ENCODE results near the gene PES1. TPM values are rescaled to one million over a fixed set of nuclear protein-coding genes. Genes with fewer than 3 reads are reported as not detected.

Gene PES1
- total RNA-seq, 4 donors from 2014 or later: 56.3 to 72.0 (median 65.8) TPM

- Histone ChIP-seq H3K9me3 (no peaks in the 10 kb centered on the region), H3K36me3 (peaks cover 0 to 15% of the 10 kb centered on the region in 2 donors), H3K27ac (no peak overlapping the region), H3K27me3 (no peaks in the 10 kb centered on the region), H3K4me3 (no peak overlapping the region), H3K4me1 (peaks cover under 1 to 2% of the 10 kb centered on the region in 2 donors)
- TF ChIP-seq CTCF (IDR thresholded peaks at IDR 0.05 in 4 of 5, conservative IDR thresholded peaks at IDR 0.05 in 1 of 5): no peak
- TF ChIP-seq POLR2A (IDR thresholded peaks at IDR 0.05): no peak
- in situ Hi-C loops (cut with MboI; ENCODE audit: low sequenced_read_pairs in 4 of 4) (no loop called here), intact Hi-C loops (cut with DNase I; ENCODE audit: low total_unique reads) (no loop called here)
- DNase-seq (no peak), ATAC-seq (no peak)
These were observed 23.2 kb upstream of the PES1 start for GRCh38 chr22:30614879-30615278.

- H3K27me3 ChIP-seq: no peaks in the 10 kb centered on the region
- H3K36me3 ChIP-seq: peaks cover 0 to 10% of the 10 kb centered on the region in 2 donors
- no peak overlapping the region for H3K4me3 ChIP-seq
- H3K27ac ChIP-seq: no peak overlapping the region
- no peaks in the 10 kb centered on the region for H3K9me3 ChIP-seq
- DNase-seq: no peak
- in situ Hi-C loops (cut with MboI; ENCODE audit: low sequenced_read_pairs in 4 of 4) (no loop called here), intact Hi-C loops (cut with DNase I; ENCODE audit: low total_unique reads) (no loop called here)
- TF ChIP-seq CTCF (IDR thresholded peaks at IDR 0.05 in 4 of 5, conservative IDR thresholded peaks at IDR 0.05 in 1 of 5): no peak
- no peak for TF ChIP-seq POLR2A (IDR thresholded peaks at IDR 0.05)
- no peak for ATAC-seq
- peaks cover 3 to 6% of the 10 kb centered on the region in 2 donors for H3K4me1 ChIP-seq
These were observed 22.6 kb upstream of the PES1 start for GRCh38 chr22:30614268-30614667.

- in situ Hi-C loops (cut with MboI; ENCODE audit: low sequenced_read_pairs in 4 of 4): no loop called here
- H3K36me3 ChIP-seq: peaks cover 0 to 4% of the 10 kb centered on the region in 2 donors
- no peak for TF ChIP-seq POLR2A (IDR thresholded peaks at IDR 0.05)
- no peak for TF ChIP-seq CTCF (IDR thresholded peaks at IDR 0.05 in 4 of 5, conservative IDR thresholded peaks at IDR 0.05 in 1 of 5)
These were observed 21.1 kb upstream of the PES1 start for GRCh38 chr22:30612789-30613188.

GRCh38 chr22:30611197-30611596 lies 19.5 kb upstream of the PES1 start:
- in situ Hi-C loops (cut with MboI; ENCODE audit: low sequenced_read_pairs in 4 of 4) (no loop called here), intact Hi-C loops (cut with DNase I; ENCODE audit: low total_unique reads) (no loop called here)

More at GRCh38 chr22:30612789-30613188, 21.1 kb upstream of the PES1 start:
- peaks cover 10 to 12% of the 10 kb centered on the region in 2 donors for H3K4me1 ChIP-seq
- H3K27ac ChIP-seq: no peak overlapping the region
- H3K9me3 ChIP-seq: no peaks in the 10 kb centered on the region
- H3K4me3 ChIP-seq: no peak overlapping the region
- ATAC-seq (no peak), DNase-seq (no peak)
- no peaks in the 10 kb centered on the region for H3K27me3 ChIP-seq
- intact Hi-C loops (cut with DNase I; ENCODE audit: low total_unique reads): no loop called here

More at GRCh38 chr22:30611197-30611596, 19.5 kb upstream of the PES1 start:
- Histone ChIP-seq H3K36me3 (peaks cover 0 to 4% of the 10 kb centered on the region in 2 donors), H3K9me3 (no peaks in the 10 kb centered on the region), H3K4me3 (no peak overlapping the region), H3K27ac (no peak overlapping the region), H3K4me1 (peaks cover 19 to 22% of the 10 kb centered on the region in 2 donors), H3K27me3 (no peaks in the 10 kb centered on the region)
- ATAC-seq (no peak), DNase-seq (no peak)
- no peak for TF ChIP-seq CTCF (IDR thresholded peaks at IDR 0.05 in 4 of 5, conservative IDR thresholded peaks at IDR 0.05 in 1 of 5)
- no peak for TF ChIP-seq POLR2A (IDR thresholded peaks at IDR 0.05)
